SK-N-SH treated with all-trans-retinoic acid at 6 μM for 48 hours (cell line): ENCODE measurements around the gene FKBP6.

ENCODE experiments used
- ARNTL ChIP-seq: fragments of 450-650 bp; formaldehyde crosslinking; IDR thresholded peaks from 2 replicates; pipeline ENCODE4 v1.5.0; 2020; ENCODE audit warnings: low read depth, mild to moderate bottlenecking, moderate library complexity, borderline replicate concordance
- SNAI2 ChIP-seq: fragments of 250-450 bp; sonication (Bioruptor Pico); IDR thresholded peaks from 2 replicates; pipeline ENCODE4 v1.5.0; 2020; ENCODE audit warnings: mild to moderate bottlenecking, moderate library complexity
- TCF4 ChIP-seq: fragments of 250-450 bp; sonication (Bioruptor Pico); IDR thresholded peaks from 2 replicates; pipeline ENCODE4 v1.8.0; 2021; ENCODE audit warnings: mild to moderate bottlenecking, moderate library complexity, borderline replicate concordance
- ZFP30 ChIP-seq: fragments of 450-650 bp; formaldehyde crosslinking; IDR thresholded peaks from 2 replicates; pipeline ENCODE4 v1.5.0; 2022; ENCODE audit warnings: mild to moderate bottlenecking, moderate library complexity

GRCh38 chr7:73366127-73366526, 38.2 kb downstream of the FKBP6 start:
- TF ChIP-seq ARNTL (CRISPR knock-in tag): no peak
- no peak for TF ChIP-seq SNAI2 (CRISPR knock-in tag)
- no peak for TF ChIP-seq TCF4 (CRISPR knock-in tag)
- TF ChIP-seq ZFP30 (CRISPR knock-in tag): no peak
